GM21381 (cell line): ENCODE measurements around the gene MUC5AC.
"Not testable (repeated sequence)": the region's sequence is repeated elsewhere in the genome, so short reads cannot be mapped to it uniquely, and the experiment has no call there.

Experiments
- ATAC-seq: cut with Tn5 transposase; IDR thresholded peaks from one replicate; pipeline ENCODE4 v1.9.1; 2021; ENCODE audit warnings: mild to moderate bottlenecking, moderate library complexity; ENCODE audit not compliant: unreplicated experiment

The MUC5AC gene

GRCh38 chr11:1177020-1177770 lies 19.4 kb downstream of the MUC5AC start:
- no peak for ATAC-seq

- ATAC-seq, result no peak
Measured at GRCh38 chr11:1177771-1178090, 20.0 kb downstream of the MUC5AC start.

- ATAC-seq, result no peak
Measured at GRCh38 chr11:1178201-1178885, 20.6 kb downstream of the MUC5AC start.

DNA sequence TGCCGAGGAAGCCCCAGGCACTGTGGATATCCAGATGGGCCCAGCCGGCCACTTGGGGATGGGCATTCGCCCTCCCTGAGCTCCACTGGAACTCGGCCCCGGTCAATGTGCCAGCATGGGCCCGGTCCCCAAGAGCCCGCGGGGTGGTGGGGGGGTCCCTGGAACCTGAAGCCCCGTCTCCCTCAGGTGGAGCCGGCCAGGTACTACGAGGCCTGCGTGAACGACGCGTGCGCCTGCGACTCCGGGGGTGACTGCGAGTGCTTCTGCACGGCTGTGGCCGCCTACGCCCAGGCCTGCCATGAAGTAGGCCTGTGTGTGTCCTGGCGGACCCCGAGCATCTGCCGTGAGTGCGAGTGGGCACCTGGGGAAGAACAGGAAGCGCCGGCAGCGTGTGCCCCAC lies 21.2 kb downstream of the MUC5AC start:
- no peak for ATAC-seq

- no peak for ATAC-seq
Measured at GRCh38 chr11:1179641-1180040, 21.9 kb downstream of the MUC5AC start.

DNA sequence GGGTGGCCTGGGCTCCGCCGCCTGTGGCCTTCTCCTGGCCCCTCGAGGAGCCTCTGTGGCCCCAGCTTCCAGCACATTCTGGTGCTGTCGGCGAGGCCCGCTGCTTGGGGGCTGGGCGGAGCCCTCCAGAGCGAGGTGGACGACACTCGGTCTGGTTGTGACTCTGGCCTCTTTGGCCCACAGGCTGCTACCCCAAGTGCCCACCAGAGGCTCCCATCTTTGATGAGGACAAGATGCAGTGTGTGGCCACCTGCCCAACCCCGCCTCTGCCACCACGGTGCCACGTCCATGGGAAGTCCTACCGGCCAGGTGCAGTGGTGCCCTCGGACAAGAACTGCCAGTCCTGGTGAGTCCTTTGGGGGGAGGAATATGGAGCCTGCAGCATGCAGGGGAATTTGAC lies 22.4 kb downstream of the MUC5AC start:
- no peak for ATAC-seq

GRCh38 chr11:1180947-1181391 lies 23.2 kb downstream of the MUC5AC start:
- no peak for ATAC-seq

DNA sequence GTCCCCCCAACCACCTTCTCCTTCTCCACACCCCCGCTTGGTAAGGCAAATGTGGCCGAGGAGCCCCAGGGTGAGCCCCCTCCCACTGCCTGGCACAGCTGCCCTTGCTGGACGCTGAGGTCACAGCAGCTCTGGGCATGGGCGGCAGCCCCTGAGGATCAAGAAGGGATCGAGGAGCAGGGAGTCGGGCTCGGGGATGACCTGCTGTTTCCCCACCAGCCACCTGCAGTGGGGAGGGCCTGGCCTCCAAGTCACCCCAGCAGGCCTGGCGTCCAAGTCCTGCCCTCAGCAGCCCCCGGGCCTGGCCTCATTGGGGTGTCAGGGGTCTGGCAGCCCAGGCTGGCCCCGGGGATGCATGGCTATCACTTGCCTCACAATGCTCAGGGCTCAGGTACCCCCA lies 23.7 kb downstream of the MUC5AC start:
- no peak for ATAC-seq

DNA sequence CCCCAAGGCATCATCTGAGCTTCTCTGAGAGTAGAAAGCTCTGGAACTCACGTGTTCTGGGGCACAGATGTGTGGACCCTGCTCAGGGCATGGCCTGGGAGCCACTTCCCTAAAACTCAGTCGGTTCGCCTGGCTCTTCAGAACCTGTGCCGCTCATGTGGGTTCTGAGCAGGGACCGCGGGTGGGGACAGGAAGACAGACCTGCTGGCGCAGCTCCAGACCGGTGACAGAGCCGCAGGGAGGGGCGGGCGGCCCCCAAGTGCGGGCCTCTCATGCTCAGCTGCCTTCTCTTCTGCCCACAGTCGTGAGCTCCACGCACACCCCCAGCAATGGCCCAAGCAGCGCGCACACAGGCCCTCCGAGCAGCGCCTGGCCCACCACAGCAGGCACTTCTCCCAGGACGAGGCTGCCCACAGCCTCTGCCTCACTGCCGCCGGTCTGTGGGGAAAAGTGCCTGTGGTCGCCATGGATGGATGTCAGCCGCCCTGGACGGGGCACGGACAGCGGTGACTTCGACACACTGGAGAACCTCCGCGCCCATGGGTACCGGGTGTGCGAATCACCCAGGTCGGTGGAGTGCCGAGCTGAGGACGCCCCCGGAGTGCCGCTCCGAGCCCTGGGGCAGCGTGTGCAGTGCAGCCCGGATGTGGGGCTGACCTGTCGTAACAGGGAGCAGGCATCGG lies 24.2 kb downstream of the MUC5AC start:
- ATAC-seq, result no peak

DNA sequence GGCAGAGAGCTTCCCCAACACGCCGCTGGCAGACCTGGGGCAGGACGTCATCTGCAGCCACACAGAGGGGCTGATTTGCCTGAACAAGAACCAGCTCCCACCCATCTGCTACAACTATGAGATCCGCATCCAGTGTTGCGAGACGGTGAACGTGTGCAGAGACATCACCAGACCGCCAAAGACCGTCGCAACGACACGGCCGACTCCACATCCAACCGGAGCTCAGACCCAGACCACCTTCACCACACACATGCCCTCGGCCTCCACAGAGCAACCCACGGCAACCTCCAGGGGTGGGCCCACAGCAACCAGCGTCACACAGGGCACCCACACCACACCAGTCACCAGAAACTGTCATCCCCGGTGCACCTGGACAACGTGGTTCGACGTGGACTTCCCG lies 26.4 kb downstream of the MUC5AC start:
- not testable (repeated sequence) for ATAC-seq

- not testable (repeated sequence) for ATAC-seq
Measured at GRCh38 chr11:1188451-1189130, 30.8 kb downstream of the MUC5AC start.

DNA sequence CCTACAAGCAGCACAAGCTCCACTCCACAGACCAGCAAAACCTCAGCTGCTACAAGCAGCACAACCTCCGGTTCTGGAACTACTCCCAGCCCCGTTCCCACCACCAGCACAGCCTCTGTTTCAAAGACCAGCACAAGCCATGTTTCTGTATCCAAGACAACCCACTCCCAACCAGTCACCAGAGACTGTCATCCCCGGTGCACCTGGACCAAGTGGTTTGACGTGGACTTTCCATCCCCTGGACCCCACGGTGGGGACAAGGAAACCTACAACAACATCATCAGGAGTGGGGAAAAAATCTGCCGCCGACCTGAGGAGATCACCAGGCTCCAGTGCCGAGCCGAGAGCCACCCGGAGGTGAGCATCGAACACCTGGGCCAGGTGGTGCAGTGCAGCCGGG lies 32.1 kb downstream of the MUC5AC start:
- not testable (repeated sequence) for ATAC-seq

DNA sequence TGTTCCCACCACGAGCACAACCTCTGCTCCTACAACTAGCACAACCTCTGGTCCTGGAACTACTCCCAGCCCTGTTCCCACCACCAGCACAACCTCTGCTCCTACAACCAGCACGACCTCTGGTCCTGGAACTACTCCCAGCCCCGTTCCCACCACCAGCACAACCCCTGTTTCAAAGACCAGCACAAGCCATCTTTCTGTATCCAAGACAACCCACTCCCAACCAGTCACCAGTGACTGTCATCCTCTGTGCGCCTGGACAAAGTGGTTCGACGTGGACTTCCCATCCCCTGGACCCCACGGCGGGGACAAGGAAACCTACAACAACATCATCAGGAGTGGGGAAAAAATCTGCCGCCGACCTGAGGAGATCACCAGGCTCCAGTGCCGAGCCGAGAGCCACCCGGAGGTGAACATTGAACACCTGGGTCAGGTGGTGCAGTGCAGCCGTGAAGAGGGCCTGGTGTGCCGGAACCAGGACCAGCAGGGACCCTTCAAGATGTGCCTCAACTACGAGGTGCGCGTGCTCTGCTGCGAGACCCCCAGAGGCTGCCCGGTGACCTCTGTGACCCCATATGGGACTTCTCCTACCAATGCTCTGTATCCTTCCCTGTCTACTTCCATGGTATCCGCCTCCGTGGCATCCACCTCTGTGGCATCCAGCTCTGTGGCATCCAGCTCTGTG lies 34.2 kb downstream of the MUC5AC start:
- ATAC-seq, result not testable (repeated sequence)

DNA sequence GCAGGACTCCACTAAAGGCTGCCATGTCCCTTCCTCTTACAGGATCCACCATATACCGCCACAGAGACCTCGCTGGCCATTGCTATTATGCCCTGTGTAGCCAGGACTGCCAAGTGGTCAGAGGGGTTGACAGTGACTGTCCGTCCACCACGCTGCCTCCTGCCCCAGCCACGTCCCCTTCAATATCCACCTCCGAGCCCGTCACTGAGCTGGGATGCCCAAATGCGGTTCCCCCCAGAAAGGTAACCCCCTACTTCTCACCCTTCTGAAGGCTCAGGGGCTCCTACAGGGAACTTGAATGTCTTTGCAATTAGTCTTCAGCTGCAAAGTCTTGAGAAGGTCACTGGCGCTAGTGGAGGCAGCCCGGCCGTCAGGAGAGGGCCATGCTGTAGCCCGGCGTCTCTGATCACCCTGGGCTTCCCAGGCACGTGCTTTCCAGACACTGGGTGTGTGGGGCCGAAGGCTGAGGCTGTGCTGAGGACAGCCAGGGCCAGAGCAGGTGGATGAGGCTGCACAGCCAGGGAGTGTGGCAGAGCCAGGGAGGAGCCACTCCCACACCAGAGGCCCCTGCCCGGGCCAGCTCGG lies 35.1 kb downstream of the MUC5AC start:
- no peak for ATAC-seq

GRCh38 chr11:1193326-1194230 lies 35.8 kb downstream of the MUC5AC start:
- ATAC-seq, result no peak

GRCh38 chr11:1194231-1194976 lies 36.7 kb downstream of the MUC5AC start:
- no peak for ATAC-seq

DNA sequence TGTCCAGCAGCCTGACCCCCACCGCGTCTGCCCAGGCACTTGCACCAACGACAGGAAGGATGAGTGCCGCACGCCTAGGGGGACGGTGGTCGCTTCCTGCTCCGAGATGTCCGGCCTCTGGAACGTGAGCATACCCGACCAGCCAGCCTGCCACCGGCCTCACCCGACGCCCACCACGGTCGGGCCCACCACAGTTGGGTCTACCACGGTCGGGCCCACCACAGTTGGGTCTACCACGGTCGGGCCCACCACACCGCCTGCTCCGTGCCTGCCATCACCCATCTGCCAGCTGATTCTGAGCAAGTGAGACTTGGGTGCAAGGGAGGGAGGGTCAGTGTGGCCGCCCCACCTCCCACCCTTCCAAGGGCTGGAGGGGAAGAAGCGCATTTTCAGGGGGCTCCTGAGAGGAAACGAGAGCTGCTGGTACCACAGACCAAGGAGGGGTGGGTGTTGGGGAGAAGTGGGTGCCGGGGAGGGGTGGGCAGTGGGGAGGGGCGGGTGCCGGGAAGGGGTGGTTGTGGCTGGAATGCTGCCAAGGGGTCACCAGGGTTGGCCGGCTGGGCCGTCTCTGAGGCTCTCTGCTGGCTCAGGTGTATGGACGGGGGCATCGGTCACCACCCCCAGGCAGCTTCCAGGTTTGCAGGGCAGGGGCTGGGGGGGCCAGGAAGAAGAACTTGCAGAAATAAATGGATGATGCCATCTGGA lies 37.4 kb downstream of the MUC5AC start:
- ATAC-seq, result no peak
